NCI-H82 (cell line): ENCODE measurements around the gene PTGDR2.

Experiments
- DNase-seq: peaks from one replicate; lab custom pipeline; 2025; lab: John Stamatoyannopoulos, UW

PTGDR2 gene

DNA sequence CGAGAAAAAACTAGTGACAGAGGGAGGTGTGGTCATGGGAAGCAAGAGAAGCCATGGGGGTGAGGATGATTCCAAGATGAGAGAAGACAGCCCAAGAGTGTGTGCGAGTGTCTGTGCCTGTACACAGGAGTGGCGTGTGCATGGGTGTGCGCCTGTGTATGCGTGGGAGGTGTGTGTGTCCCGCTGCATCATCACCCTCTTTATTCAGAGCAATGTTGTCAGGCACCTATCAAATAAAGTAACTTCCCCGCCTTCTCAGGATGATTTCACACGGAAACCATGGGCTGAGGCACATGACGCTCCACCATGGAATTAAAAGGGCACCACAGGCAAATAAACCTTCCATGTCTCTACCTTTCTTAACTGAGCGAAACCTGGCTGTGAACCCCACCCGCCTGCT, 46.1 kb downstream of the PTGDR2 start:
- DNase-seq, result no peak

- DNase-seq, result no peak
These were observed 46.5 kb downstream of the PTGDR2 start for GRCh38 chr11:60809249-60809648.

DNA sequence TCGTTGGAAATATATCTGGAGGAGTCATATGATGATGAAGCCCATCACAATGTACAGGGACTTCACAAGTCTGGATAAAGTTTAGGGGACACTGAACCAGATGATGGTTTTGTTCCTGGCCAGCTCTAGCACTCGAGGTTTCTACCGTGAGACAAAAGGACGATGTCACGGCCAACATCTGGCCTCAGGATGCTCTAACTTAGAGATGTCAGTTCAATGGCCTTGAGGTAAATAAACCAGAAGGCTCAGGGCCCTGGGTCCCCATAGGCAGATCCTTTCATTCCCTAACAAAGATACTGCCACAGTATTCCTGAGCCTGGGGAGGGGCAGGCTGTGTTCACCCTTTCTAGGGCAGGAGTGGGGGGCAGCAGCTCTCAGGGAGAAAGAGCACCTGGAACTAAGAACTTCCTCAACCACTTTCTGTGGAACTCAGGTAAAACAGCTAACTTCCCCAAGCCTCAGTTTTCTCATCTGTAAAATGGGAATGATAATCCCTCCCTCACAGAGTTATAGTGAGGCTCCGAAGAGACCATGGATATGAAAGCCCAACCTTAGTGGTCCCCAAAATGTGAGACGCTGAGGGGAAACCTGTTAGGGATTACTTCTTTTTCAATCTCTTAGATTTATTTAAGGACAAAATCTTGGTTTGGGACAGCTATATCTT, 52.3 kb downstream of the PTGDR2 start:
- DNase-seq, result no peak

- no peak for DNase-seq
These were observed 54.6 kb downstream of the PTGDR2 start for GRCh38 chr11:60801194-60801593.
